Heart right ventricle (tissue), 16 donors: ENCODE measurements around the gene CRISP1. TPM values are rescaled to one million over a fixed set of nuclear protein-coding genes. Genes with fewer than 3 reads are reported as not detected.

Experiments
- ATAC-seq, 8 donors: fragments of 200-7000 bp; cut with Tn5 transposase; one replicate each; pipeline ENCODE4 v1.9.1; 2020; ENCODE audit warnings: mild to moderate bottlenecking in 8 of 8, moderate library complexity in 8 of 8, moderate number of reproducible peaks in 1 of 8
- DNase-seq, 2 donors: peaks; one replicate each; pipeline ENCODE4 v3.0.0-alpha.2; 2020
- H3K27ac ChIP-seq, 10 donors: fragments of 200-600 bp; sonication (generic) in 2 of 10; one replicate each; pipeline versions ENCODE4 v1.5.0 to v1.8.0; 2020 to 2022; ENCODE audit warnings: mild to moderate bottlenecking in 3 of 10
- H3K27me3 ChIP-seq, 7 donors: fragments of 200-600 bp; one replicate each; pipeline ENCODE4 v1.8.0; 2021 to 2022; ENCODE audit warnings: mild to moderate bottlenecking in 2 of 7
- H3K36me3 ChIP-seq, 9 donors: fragments of 200-600 bp; sonication (generic) in 1 of 9; one replicate each; pipeline versions ENCODE4 v1.5.0 to v1.8.0; 2020 to 2022; ENCODE audit warnings: mild to moderate bottlenecking in 2 of 9
- H3K4me1 ChIP-seq, 9 donors: fragments of 200-600 bp; sonication (generic) in 1 of 9; one replicate each; pipeline versions ENCODE4 v1.5.0 to v1.8.0; 2020 to 2022; ENCODE audit warnings: mild to moderate bottlenecking in 4 of 9
- H3K4me3 ChIP-seq, 10 donors: fragments of 200-600 bp; sonication (generic) in 2 of 10; one replicate each; pipeline versions ENCODE4 v1.5.0 to v1.8.0; 2020 to 2022; ENCODE audit warnings: mild to moderate bottlenecking in 7 of 10, moderate library complexity in 2 of 10
- H3K9me3 ChIP-seq, 11 donors: fragments of 200-600 bp in 10 of 11; sonication (generic) in 2 of 11; one replicate each; pipeline versions ENCODE4 v1.5.0 to v1.8.0; 2013 to 2022; ENCODE audit warnings: mild to moderate bottlenecking in 2 of 11, control low read depth in 1 of 11, moderate library complexity in 1 of 11
- WGBS, 2 donors: extraction: QIAGEN DNeasy Blood & Tissue Kit; methylation state at CpG; one replicate each; pipeline ENCODE4 v1.1.7; 2013; ENCODE audit warnings: inconsistent platforms in 1 of 2; 5-methylcytosine and 5-hydroxymethylcytosine counted together
- intact Hi-C, 10 donors: fragments of 100-400 bp; cut with DNase I; formaldehyde crosslinking; loops; one replicate each; pipeline versions ENCODE4 v1.11.1 to v1.14.2; 2022
- polyA plus RNA-seq, 2 donors: library from polyadenylated mRNA; stranded (reverse); fragments of 200-250 nt; gene quantifications; one replicate each; pipeline ENCODE4 v1.2.3, GENCODE V29; 2013
- total RNA-seq, 10 donors: library from RNA; stranded (reverse); fragmentation: NEBNext Ultra II Directional in 3 of 10; extraction: Animal tissue kit (Norgen Biotek cat#: 25700) in 3 of 10; gene quantifications; one replicate each; pipeline versions ENCODE4 v1.2.1 to v1.2.4, GENCODE V29; 2021 to 2023
- TF ChIP-seq, protein P1 (sequence below), 9 donors: fragments of 200-600 bp; sonication (generic) in 2 of 9; IDR thresholded peaks; one replicate each; pipeline versions ENCODE4 v1.5.0 to v1.8.0; 2021 to 2022; ENCODE audit warnings: antibody characterized with exemption in 9 of 9, mild to moderate bottlenecking in 5 of 9, moderate library complexity in 1 of 9
- donor health status: Arrhythmogenic right ventricular cardiomyopathy.
- donor health status: ischemic (EF 13 %, LVEDD 7.1; RV severe dilation, severe dysfunction).
- donor health status: healthy with polysubstance abuse.
- donor health status: DM: no; HTN: yes; CAD: no.
- donor health status: DM: no; HTN: no; CAD: no.
- donor health status: ischemic (EF 25% LVEDD 6.9; RV normal size, moderate dysfunction).
- donor health status: ischemic (EF 25% LVEDD 5.7; RV mildly dilated, moderate dysfunction).
- donor health status: healthy.
- donor health status: DM: yes; HTN: yes; CAD: no.
- donor health status: Ischemic cardiomyopathy.
- donor health status: ischemic (EF 35%, LVEDD 5.7; RV mildly dilated, moderate dysfunction).
- donor health status: nonischemic (EF 11% LVEDD 7.7; RV severe dilation, severe dysfunction).
- donor health status: DM: yes; HTN: yes; CAD: no.
- donor health status: PGD.
- donor health status: ischemic (EF 29% LVEDD 5.4; RV normal size, mild dysfunction).
- donor health status: nonischemic (EF 23%, LVEDD 6.1; RV moderate dilation, normal function).

Gene CRISP1
- total and polyA plus RNA-seq, 12 donors: not detected

GRCh38 chr6:49888742-49889431, 22.6 kb upstream of the CRISP1 start:
- peaks cover 0 to 8% (median 0%) of the 10 kb centered on the region in 7 donors for H3K27me3 ChIP-seq
- peaks cover 0 to 25% (median 0%) of the 10 kb centered on the region in 11 donors for H3K9me3 ChIP-seq
- DNase-seq (no peak), ATAC-seq (no peak)
- 62 to 72% methylated on average over 5 of the region's 5 CpGs for WGBS, 2 donors
- H3K4me3 ChIP-seq: no peak overlapping the region
- no peak overlapping the region for H3K27ac ChIP-seq
- no peaks in the 10 kb centered on the region for H3K36me3 ChIP-seq
- intact Hi-C loops: no loop called here
- H3K4me1 ChIP-seq: no peaks in the 10 kb centered on the region
- TF ChIP-seq, protein P1, sequence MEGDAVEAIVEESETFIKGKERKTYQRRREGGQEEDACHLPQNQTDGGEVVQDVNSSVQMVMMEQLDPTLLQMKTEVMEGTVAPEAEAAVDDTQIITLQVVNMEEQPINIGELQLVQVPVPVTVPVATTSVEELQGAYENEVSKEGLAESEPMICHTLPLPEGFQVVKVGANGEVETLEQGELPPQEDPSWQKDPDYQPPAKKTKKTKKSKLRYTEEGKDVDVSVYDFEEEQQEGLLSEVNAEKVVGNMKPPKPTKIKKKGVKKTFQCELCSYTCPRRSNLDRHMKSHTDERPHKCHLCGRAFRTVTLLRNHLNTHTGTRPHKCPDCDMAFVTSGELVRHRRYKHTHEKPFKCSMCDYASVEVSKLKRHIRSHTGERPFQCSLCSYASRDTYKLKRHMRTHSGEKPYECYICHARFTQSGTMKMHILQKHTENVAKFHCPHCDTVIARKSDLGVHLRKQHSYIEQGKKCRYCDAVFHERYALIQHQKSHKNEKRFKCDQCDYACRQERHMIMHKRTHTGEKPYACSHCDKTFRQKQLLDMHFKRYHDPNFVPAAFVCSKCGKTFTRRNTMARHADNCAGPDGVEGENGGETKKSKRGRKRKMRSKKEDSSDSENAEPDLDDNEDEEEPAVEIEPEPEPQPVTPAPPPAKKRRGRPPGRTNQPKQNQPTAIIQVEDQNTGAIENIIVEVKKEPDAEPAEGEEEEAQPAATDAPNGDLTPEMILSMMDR (IDR thresholded peaks at IDR 0.05): no peak

- TF ChIP-seq, protein P1 (IDR thresholded peaks at IDR 0.05): no peak
- H3K36me3 ChIP-seq: no peaks in the 10 kb centered on the region
- intact Hi-C loops: no loop called here
Observed at GRCh38 chr6:49868951-49869529, 2.7 kb upstream of the CRISP1 start.

DNA sequence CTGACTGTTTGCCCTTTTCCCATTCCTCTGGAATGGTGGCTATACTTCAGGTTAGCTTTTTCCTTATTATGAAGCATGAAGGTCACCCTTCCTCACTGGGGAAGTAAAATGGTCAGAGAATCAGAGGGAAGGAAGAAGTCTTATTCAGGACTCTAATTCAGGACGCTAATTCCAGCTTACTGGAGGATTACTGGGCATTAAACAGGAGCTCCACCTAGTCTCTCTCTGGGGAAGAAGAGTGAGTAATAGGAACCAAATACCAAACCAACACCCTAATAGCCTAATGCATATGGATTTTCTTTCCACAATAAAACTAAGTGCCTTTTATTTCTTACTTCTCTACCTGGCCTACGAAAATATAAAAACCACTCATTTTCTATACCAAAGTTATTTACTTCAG, 10.1 kb downstream of the CRISP1 start:
- H3K4me1 ChIP-seq: no peaks in the 10 kb centered on the region
- TF ChIP-seq, protein P1 (IDR thresholded peaks at IDR 0.05): no peak
- 79 to 87% methylated on average over 2 of the region's 2 CpGs for WGBS, 2 donors
- peaks cover 0 to 5% (median 0%) of the 10 kb centered on the region in 7 donors for H3K27me3 ChIP-seq
- H3K27ac ChIP-seq: no peak overlapping the region
- intact Hi-C loops: loop anchor here in 2 of 10 donors (5.0 to 10.0 kb wide), 2 partner anchors 329 to 331 kb away; no protein-coding TSS in a partner anchor
- DNase-seq (no peak), ATAC-seq (no peak)
- no peaks in the 10 kb centered on the region for H3K36me3 ChIP-seq
- H3K9me3 ChIP-seq: no peaks in the 10 kb centered on the region
- no peak overlapping the region for H3K4me3 ChIP-seq

More at GRCh38 chr6:49868951-49869529, 2.7 kb upstream of the CRISP1 start:
- Histone ChIP-seq H3K4me3 (no peak overlapping the region), H3K27ac (no peak overlapping the region), H3K9me3 (peaks cover 0 to 28% (median 0%) of the 10 kb centered on the region in 11 donors), H3K4me1 (no peaks in the 10 kb centered on the region), H3K27me3 (no peaks in the 10 kb centered on the region)
- ATAC-seq (no peak), DNase-seq (no peak)
- 35 to 45% methylated on average over 2 of the region's 2 CpGs for WGBS, 2 donors

DNA sequence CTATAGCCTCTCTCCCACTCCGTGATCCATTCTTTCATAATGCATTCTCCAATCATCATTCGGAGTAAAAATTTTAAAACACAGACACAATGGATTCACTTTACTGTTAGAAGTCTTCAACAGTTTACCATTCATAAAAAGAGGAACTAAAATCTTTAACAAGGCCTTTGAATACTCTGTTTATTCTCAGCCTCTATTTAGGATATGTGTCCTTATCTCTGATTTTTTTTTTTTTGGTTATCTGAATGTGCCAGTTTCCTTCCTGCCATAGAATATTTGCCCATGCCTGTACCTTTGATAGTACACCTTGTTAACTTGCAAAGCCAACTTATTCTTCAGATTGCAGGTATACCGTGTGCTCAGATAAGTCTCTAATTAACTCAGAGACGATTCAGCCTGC, 11.1 kb downstream of the CRISP1 start:
- 66 to 83% methylated on average over 4 of the region's 4 CpGs for WGBS, 2 donors
- DNase-seq (no peak), ATAC-seq (no peak)
- no peaks in the 10 kb centered on the region for H3K36me3 ChIP-seq
- H3K4me1 ChIP-seq: no peaks in the 10 kb centered on the region
- H3K9me3 ChIP-seq: no peaks in the 10 kb centered on the region
- H3K27me3 ChIP-seq: peaks cover 0 to 13% (median 0%) of the 10 kb centered on the region in 7 donors
- TF ChIP-seq, protein P1 (IDR thresholded peaks at IDR 0.05): no peak
- intact Hi-C loops: loop anchor here in 2 of 10 donors (5.0 to 10.0 kb wide), 2 partner anchors 328 to 330 kb away; no protein-coding TSS in a partner anchor
- no peak overlapping the region for H3K4me3 ChIP-seq
- no peak overlapping the region for H3K27ac ChIP-seq
